H1 (cell line): Measurements from ENCODE around the gene SPAG4.

Experiments
- CHD2 ChIP-seq: IDR thresholded peaks from 2 replicates; pipeline ENCODE4 v1.6.1; 2012; ENCODE audit warnings: low read length, improper control_type of control experiment
- EP300 ChIP-seq, 2 experiments: IDR thresholded peaks; 1 replicate in 1 of 2; 2 replicates in 1 of 2; pipeline ENCODE4 v1.6.1; 2011 to 2012; ENCODE audit warnings: low read depth in 2 of 2, low read length in 2 of 2, mild to moderate bottlenecking in 2 of 2, borderline replicate concordance in 1 of 2, inconsistent platforms in 1 of 2, moderate library complexity in 1 of 2
- EZH2 ChIP-seq: fragments of 200-600 bp; sonication (generic); IDR thresholded peaks from 2 replicates; pipeline ENCODE4 v1.7.1; 2012; ENCODE audit warnings: low read depth, mild to moderate bottlenecking, moderate library complexity, low read length, inconsistent platforms; ENCODE audit not compliant: severe bottlenecking
- POLR2A ChIP-seq, 2 experiments: IDR thresholded peaks; 1 replicate in 1 of 2; 2 replicates in 1 of 2; pipeline ENCODE4 v1.6.1; 2011; ENCODE audit warnings: low read depth in 2 of 2, low read length in 2 of 2, mild to moderate bottlenecking in 2 of 2; ENCODE audit errors: control extremely low read depth in 1 of 2
- RAD21 ChIP-seq, 2 experiments: IDR thresholded peaks in 1 of 2; conservative IDR thresholded peaks in 1 of 2; 2 replicates each; pipeline ENCODE4 v1.6.1; 2011; ENCODE audit warnings: low read depth in 2 of 2, low read length in 2 of 2, improper control_type of control experiment in 1 of 2, inconsistent platforms in 1 of 2, mild to moderate bottlenecking in 1 of 2, moderate library complexity in 1 of 2
- RNF2 ChIP-seq: fragments of 200-900, 300-1000 bp; sonication (generic); IDR thresholded peaks from 2 replicates; pipeline ENCODE4 v1.7.1; 2016; ENCODE audit warnings: borderline replicate concordance, low read depth, mild to moderate bottlenecking, antibody characterized with exemption, low read length; ENCODE audit not compliant: poor library complexity, severe bottlenecking; ENCODE audit errors: missing control alignments
- SIX5 ChIP-seq: IDR thresholded peaks from 2 replicates; pipeline ENCODE4 v1.6.1; 2011; ENCODE audit warnings: mild to moderate bottlenecking, low read depth, low read length
- SUZ12 ChIP-seq: fragments of 200-600 bp; sonication (generic); IDR thresholded peaks from 2 replicates; pipeline ENCODE4 v1.6.1; 2012; ENCODE audit warnings: mild to moderate bottlenecking, inconsistent platforms, low read length, moderate library complexity, mixed read lengths
- TAF7 ChIP-seq: optimal IDR thresholded peaks from 2 replicates; pipeline ENCODE3; 2011; ENCODE audit warnings: low read depth, mild to moderate bottlenecking, inconsistent platforms, low read length, moderate library complexity, borderline replicate concordance
- TEAD4 ChIP-seq: IDR thresholded peaks from 2 replicates; pipeline ENCODE4 v1.6.1; 2012; ENCODE audit warnings: low read depth, low read length, inconsistent platforms, mixed read lengths
- TF ChIP-seq, protein P1 (sequence below), 3 experiments: IDR thresholded peaks; 1 replicate in 2 of 3; 2 replicates in 1 of 3; pipeline versions ENCODE4 v1.5.1 to v1.6.1; 2011; ENCODE audit warnings: low read length in 3 of 3, mild to moderate bottlenecking in 3 of 3, inconsistent platforms in 2 of 3, low read depth in 1 of 3, moderate library complexity in 1 of 3; ENCODE audit not compliant: insufficient read depth in 1 of 3; ENCODE audit errors: control extremely low read depth in 1 of 3

DNA sequence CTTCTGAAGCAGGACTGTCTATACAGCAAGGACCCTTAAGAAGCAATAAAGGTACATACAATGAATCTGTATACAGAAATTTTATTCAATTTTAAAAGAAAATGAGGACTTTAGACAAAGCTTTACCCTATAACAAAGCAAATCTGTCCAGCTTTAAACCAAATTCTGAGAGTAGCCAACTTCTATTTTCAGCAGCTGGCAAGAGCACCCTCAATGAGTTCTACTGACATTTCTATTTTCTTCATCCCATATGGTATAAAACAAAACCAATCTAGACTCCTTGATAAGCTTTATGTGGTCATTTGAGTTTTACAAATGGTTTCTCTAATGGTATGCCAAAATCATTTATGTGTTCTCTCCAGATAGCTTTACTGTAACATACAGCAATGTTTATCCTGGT lies 36.3 kb downstream of the SPAG4 start:
- TF ChIP-seq POLR2A (IDR thresholded peaks at IDR 0.05; ENCODE audit: control extremely low read depth in 1 of 2, low read depth in 2 of 2, low read length in 2 of 2): no peak
- TF ChIP-seq EZH2: no peak
- no peak for TF ChIP-seq SIX5
- TF ChIP-seq, protein P1, sequence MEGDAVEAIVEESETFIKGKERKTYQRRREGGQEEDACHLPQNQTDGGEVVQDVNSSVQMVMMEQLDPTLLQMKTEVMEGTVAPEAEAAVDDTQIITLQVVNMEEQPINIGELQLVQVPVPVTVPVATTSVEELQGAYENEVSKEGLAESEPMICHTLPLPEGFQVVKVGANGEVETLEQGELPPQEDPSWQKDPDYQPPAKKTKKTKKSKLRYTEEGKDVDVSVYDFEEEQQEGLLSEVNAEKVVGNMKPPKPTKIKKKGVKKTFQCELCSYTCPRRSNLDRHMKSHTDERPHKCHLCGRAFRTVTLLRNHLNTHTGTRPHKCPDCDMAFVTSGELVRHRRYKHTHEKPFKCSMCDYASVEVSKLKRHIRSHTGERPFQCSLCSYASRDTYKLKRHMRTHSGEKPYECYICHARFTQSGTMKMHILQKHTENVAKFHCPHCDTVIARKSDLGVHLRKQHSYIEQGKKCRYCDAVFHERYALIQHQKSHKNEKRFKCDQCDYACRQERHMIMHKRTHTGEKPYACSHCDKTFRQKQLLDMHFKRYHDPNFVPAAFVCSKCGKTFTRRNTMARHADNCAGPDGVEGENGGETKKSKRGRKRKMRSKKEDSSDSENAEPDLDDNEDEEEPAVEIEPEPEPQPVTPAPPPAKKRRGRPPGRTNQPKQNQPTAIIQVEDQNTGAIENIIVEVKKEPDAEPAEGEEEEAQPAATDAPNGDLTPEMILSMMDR (IDR thresholded peaks at IDR 0.05; ENCODE audit: control extremely low read depth in 1 of 3, insufficient read depth in 1 of 3, low read depth in 1 of 3, low read length in 3 of 3): no peak
- no peak for TF ChIP-seq EP300 (IDR thresholded peaks at IDR 0.05; ENCODE audit: borderline replicate concordance in 1 of 2, low read depth in 2 of 2, low read length in 2 of 2)
- no peak for TF ChIP-seq TEAD4
- TF ChIP-seq RNF2: no peak
- no peak for TF ChIP-seq TAF7
- no peak for TF ChIP-seq CHD2
- no peak for TF ChIP-seq SUZ12
- no peak for TF ChIP-seq RAD21 (IDR thresholded peaks at IDR 0.05 in 1 of 2, conservative IDR thresholded peaks at IDR 0.05 in 1 of 2; ENCODE audit: low read depth in 2 of 2, low read length in 2 of 2)
